ENCODE data around the gene DYDC1.
"Not testable (repeated sequence)": the region's sequence is repeated elsewhere in the genome, so short reads cannot be mapped to it uniquely, and the experiment has no call there.

DYDC1 gene

GRCh38 chr10:80318742-80319141 lies 37.8 kb downstream of the DYDC1 start:
- no peaks in the 10 kb centered on the region for H3K27me3 ChIP-seq (ENCODE audit: insufficient read depth, low read length, poor library complexity, severe bottlenecking)
- H3K4me2 ChIP-seq (ENCODE audit: low read depth, low read length, poor library complexity, severe bottlenecking): no peak overlapping the region

GRCh38 chr10:80315391-80315790 lies 41.2 kb downstream of the DYDC1 start:
- Histone ChIP-seq H3K36me3 (ENCODE audit: insufficient read depth, low read length) (no peaks in the 10 kb centered on the region), H3K9me2 (replicated peaks; ENCODE audit: low read depth, low read length) (no peaks in the 10 kb centered on the region), H3K9ac (ENCODE audit: low read depth, low read length, poor library complexity, severe bottlenecking) (no peak overlapping the region), H3F3A (ENCODE audit: low read depth) (no peaks in the 10 kb centered on the region), H3K4me2 (ENCODE audit: low read depth, low read length, poor library complexity, severe bottlenecking) (no peak overlapping the region), H3K79me2 (ENCODE audit: insufficient read depth, low read length) (no peaks in the 10 kb centered on the region), H4K20me1 (ENCODE audit: insufficient read depth, low read length, poor library complexity, severe bottlenecking) (no peaks in the 10 kb centered on the region), H3K9me3 (ENCODE audit: insufficient read depth, low read depth, low read length) (no peaks in the 10 kb centered on the region), H3K4me1 (ENCODE audit: insufficient read depth, low read length, poor library complexity, severe bottlenecking) (no peaks in the 10 kb centered on the region), H3K4me3 (ENCODE audit: low read length, poor library complexity, severe bottlenecking) (no peak overlapping the region), H3K27me3 (ENCODE audit: insufficient read depth, low read length, poor library complexity, severe bottlenecking) (no peaks in the 10 kb centered on the region), H2AFZ (ENCODE audit: low read length) (no peak overlapping the region)
- TF ChIP-seq CTCF (conservative IDR thresholded peaks at IDR 0.05; ENCODE audit: low read length): no peak
- TF ChIP-seq EZH2phosphoT487 (IDR thresholded peaks at IDR 0.05; ENCODE audit: borderline replicate concordance): no peak

More at GRCh38 chr10:80318742-80319141, 37.8 kb downstream of the DYDC1 start:
- Histone ChIP-seq H3K4me1 (ENCODE audit: insufficient read depth, low read length, poor library complexity, severe bottlenecking) (peaks cover 10% of the 10 kb centered on the region), H4K20me1 (ENCODE audit: insufficient read depth, low read length, poor library complexity, severe bottlenecking) (no peaks in the 10 kb centered on the region), H3K4me3 (ENCODE audit: low read length, poor library complexity, severe bottlenecking) (no peak overlapping the region), H3K79me2 (ENCODE audit: insufficient read depth, low read length) (no peaks in the 10 kb centered on the region), H3K9ac (ENCODE audit: low read depth, low read length, poor library complexity, severe bottlenecking) (no peak overlapping the region), H3K9me2 (replicated peaks; ENCODE audit: low read depth, low read length) (no peaks in the 10 kb centered on the region), H3F3A (ENCODE audit: low read depth) (no peaks in the 10 kb centered on the region), H2AFZ (ENCODE audit: low read length) (no peak overlapping the region), H3K9me3 (ENCODE audit: insufficient read depth, low read depth, low read length) (no peaks in the 10 kb centered on the region), H3K36me3 (ENCODE audit: insufficient read depth, low read length) (no peaks in the 10 kb centered on the region)
- TF ChIP-seq EZH2phosphoT487 (IDR thresholded peaks at IDR 0.05; ENCODE audit: borderline replicate concordance) (no peak), CTCF (conservative IDR thresholded peaks at IDR 0.05; ENCODE audit: low read length) (no peak)

GRCh38 chr10:80313523-80313922 lies 43.0 kb downstream of the DYDC1 start:
- Histone ChIP-seq H3K9ac (ENCODE audit: low read depth, low read length, poor library complexity, severe bottlenecking) (no peak overlapping the region), H4K20me1 (ENCODE audit: insufficient read depth, low read length, poor library complexity, severe bottlenecking) (no peaks in the 10 kb centered on the region), H3K9me3 (ENCODE audit: insufficient read depth, low read depth, low read length) (no peaks in the 10 kb centered on the region), H3K36me3 (ENCODE audit: insufficient read depth, low read length) (no peaks in the 10 kb centered on the region), H3K27me3 (ENCODE audit: insufficient read depth, low read length, poor library complexity, severe bottlenecking) (no peaks in the 10 kb centered on the region), H3K4me3 (ENCODE audit: low read length, poor library complexity, severe bottlenecking) (no peak overlapping the region), H2AFZ (ENCODE audit: low read length) (no peak overlapping the region), H3F3A (ENCODE audit: low read depth) (no peaks in the 10 kb centered on the region), H3K4me1 (ENCODE audit: insufficient read depth, low read length, poor library complexity, severe bottlenecking) (no peaks in the 10 kb centered on the region), H3K9me2 (replicated peaks; ENCODE audit: low read depth, low read length) (no peaks in the 10 kb centered on the region), H3K4me2 (ENCODE audit: low read depth, low read length, poor library complexity, severe bottlenecking) (no peak overlapping the region), H3K79me2 (ENCODE audit: insufficient read depth, low read length) (no peaks in the 10 kb centered on the region)
- TF ChIP-seq CTCF (conservative IDR thresholded peaks at IDR 0.05; ENCODE audit: low read length) (no peak), EZH2phosphoT487 (IDR thresholded peaks at IDR 0.05; ENCODE audit: borderline replicate concordance) (no peak)

- not testable (repeated sequence) for H3K4me3 ChIP-seq (ENCODE audit: low read length, poor library complexity, severe bottlenecking); H3K9me3 ChIP-seq (ENCODE audit: insufficient read depth, low read depth, low read length); H3K9me2 ChIP-seq (replicated peaks; ENCODE audit: low read depth, low read length); H4K20me1 ChIP-seq (ENCODE audit: insufficient read depth, low read length, poor library complexity, severe bottlenecking); H3K9ac ChIP-seq (ENCODE audit: low read depth, low read length, poor library complexity, severe bottlenecking); H3K79me2 ChIP-seq (ENCODE audit: insufficient read depth, low read length); H3F3A ChIP-seq (ENCODE audit: low read depth); H3K4me2 ChIP-seq (ENCODE audit: low read depth, low read length, poor library complexity, severe bottlenecking); H3K4me1 ChIP-seq (ENCODE audit: insufficient read depth, low read length, poor library complexity, severe bottlenecking); H3K36me3 ChIP-seq (ENCODE audit: insufficient read depth, low read length); H3K27me3 ChIP-seq (ENCODE audit: insufficient read depth, low read length, poor library complexity, severe bottlenecking); H2AFZ ChIP-seq (ENCODE audit: low read length)
These were observed 50.6 kb downstream of the DYDC1 start for GRCh38 chr10:80305989-80306388.

Measured in Loucy (cell line).